ENCODE results near the gene SEMA4F.

Gene SEMA4F

GRCh38 chr2:74707837-74708236 is 53.8 kb downstream of the SEMA4F start:
- DNase-seq (ENCODE audit: low read depth) = no peak

- no peak for DNase-seq (ENCODE audit: low read depth)
Measured at GRCh38 chr2:74708296-74708695, 54.2 kb downstream of the SEMA4F start.

- no peak for DNase-seq (ENCODE audit: low read depth)
Measured at GRCh38 chr2:74708883-74709282, 54.8 kb downstream of the SEMA4F start.

- DNase-seq (ENCODE audit: low read depth) = no peak
Measured at GRCh38 chr2:74712223-74713053, 58.4 kb downstream of the SEMA4F start.

GRCh38 chr2:74714691-74715080 is 60.6 kb downstream of the SEMA4F start:
- no peak for DNase-seq (ENCODE audit: low read depth)

- DNase-seq (ENCODE audit: low read depth) = peak; percentile 66
Measured at GRCh38 chr2:74715081-74715791, 61.2 kb downstream of the SEMA4F start.

GRCh38 chr2:74715880-74716279 is 61.8 kb downstream of the SEMA4F start:
- DNase-seq (ENCODE audit: low read depth) = no peak

GRCh38 chr2:74719066-74719465 is 65.0 kb downstream of the SEMA4F start:
- no peak for DNase-seq (ENCODE audit: low read depth)

- DNase-seq (ENCODE audit: low read depth) = no peak
Measured at GRCh38 chr2:74721316-74721715, 67.3 kb downstream of the SEMA4F start.

- no peak for DNase-seq (ENCODE audit: low read depth)
Measured at GRCh38 chr2:74724496-74724895, 70.4 kb downstream of the SEMA4F start.

GRCh38 chr2:74725287-74725686 is 71.2 kb downstream of the SEMA4F start:
- DNase-seq (ENCODE audit: low read depth) = no peak

- no peak for DNase-seq (ENCODE audit: low read depth)
Measured at GRCh38 chr2:74728842-74729241, 74.8 kb downstream of the SEMA4F start.

- no peak for DNase-seq (ENCODE audit: low read depth)
Measured at GRCh38 chr2:74730530-74730929, 76.5 kb downstream of the SEMA4F start.

Measured in T follicular helper cell (primary cell).